Brain microvascular endothelial cell (primary cell): Measurements from ENCODE around the gene TPPP.
"Not testable (repeated sequence)": the region's sequence is repeated elsewhere in the genome, so short reads cannot be mapped to it uniquely, and the experiment has no call there.

ENCODE experiments used
- DNase-seq: peaks from one replicate; pipeline ENCODE4 v3.0.0-alpha.2; 2020
- H3K27ac ChIP-seq: fragments of 250-450 bp; sonication (Bioruptor Pico); 2 replicates; pipeline ENCODE4 v1.5.1; 2020; ENCODE audit warnings: mild to moderate bottlenecking, moderate library complexity
- H3K27me3 ChIP-seq: fragments of 250-450 bp; sonication (Bioruptor Pico); replicated peaks from 2 replicates; pipeline ENCODE4 v1.5.1; 2020; ENCODE audit warnings: mild to moderate bottlenecking
- H3K36me3 ChIP-seq: fragments of 250-450 bp; sonication (Bioruptor Pico); replicated peaks from 2 replicates; pipeline ENCODE4 v1.5.1; 2020; ENCODE audit warnings: mild to moderate bottlenecking
- H3K4me3 ChIP-seq: 2 replicates; pipeline ENCODE4 v1.5.1; 2011; ENCODE audit warnings: low read depth, mild to moderate bottlenecking, control low read depth, low read length, moderate library complexity
- in situ Hi-C: cut with HindIII; loops from 2 replicates; pipeline ENCODE4 v1.10.0; 2017; ENCODE audit warnings: low sequenced_read_pairs, low pct_ligation_motif_present
- TF ChIP-seq, protein P1 (sequence below): IDR thresholded peaks from 2 replicates; pipeline ENCODE4 v1.5.1; 2011; ENCODE audit warnings: low read depth, mild to moderate bottlenecking, moderate library complexity, low read length, control low read depth, inconsistent platforms; ENCODE audit errors: missing control alignments

TPPP gene

DNA sequence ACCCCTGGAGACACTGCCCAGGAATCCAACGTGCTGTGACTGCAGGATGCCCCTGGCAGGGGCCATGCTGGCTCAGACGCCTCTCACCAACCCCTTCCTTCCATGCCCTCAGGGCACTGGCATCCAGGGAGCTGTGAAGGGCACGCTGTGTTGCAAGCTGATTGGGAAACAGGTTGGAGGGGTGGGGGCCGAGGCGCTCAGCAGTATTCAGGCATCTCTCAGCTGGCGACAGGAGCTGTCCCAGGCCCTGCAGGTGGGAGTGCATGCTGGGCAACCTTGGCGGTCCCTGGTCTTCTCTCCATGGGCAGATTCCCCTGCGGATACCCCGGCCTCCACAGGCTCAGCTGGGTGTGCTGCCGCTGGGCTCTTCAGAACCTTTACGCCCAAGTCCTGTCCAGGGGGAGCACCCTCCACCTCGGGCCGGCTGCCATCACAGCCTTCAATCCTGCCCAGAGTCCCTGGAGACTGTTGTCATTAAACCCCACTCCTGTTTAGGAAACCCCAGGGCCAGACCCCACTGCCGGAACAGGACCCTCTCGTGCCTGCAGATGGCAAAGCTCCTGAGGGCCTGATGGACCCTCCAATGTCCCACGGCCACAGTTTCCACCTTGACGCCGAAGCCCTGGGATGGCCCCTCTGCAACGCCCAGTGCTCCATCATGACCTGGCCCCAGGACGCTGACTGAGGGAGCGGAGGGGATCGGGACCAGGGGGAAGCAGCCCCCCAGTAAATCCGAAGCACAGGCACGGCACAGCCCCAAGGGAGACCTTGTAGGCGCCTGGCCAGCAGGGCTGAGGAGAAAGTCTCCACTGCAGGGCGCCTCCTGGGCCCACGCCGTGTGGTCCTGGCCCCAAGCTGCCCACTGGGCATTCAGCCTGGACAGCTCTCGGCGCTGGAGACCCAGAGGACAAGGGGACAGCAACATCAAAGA is 9.3 kb downstream of the TPPP start:
- no peak for DNase-seq
- TF ChIP-seq, protein P1, sequence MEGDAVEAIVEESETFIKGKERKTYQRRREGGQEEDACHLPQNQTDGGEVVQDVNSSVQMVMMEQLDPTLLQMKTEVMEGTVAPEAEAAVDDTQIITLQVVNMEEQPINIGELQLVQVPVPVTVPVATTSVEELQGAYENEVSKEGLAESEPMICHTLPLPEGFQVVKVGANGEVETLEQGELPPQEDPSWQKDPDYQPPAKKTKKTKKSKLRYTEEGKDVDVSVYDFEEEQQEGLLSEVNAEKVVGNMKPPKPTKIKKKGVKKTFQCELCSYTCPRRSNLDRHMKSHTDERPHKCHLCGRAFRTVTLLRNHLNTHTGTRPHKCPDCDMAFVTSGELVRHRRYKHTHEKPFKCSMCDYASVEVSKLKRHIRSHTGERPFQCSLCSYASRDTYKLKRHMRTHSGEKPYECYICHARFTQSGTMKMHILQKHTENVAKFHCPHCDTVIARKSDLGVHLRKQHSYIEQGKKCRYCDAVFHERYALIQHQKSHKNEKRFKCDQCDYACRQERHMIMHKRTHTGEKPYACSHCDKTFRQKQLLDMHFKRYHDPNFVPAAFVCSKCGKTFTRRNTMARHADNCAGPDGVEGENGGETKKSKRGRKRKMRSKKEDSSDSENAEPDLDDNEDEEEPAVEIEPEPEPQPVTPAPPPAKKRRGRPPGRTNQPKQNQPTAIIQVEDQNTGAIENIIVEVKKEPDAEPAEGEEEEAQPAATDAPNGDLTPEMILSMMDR, result no peak
- no peaks in the 10 kb centered on the region for H3K36me3 ChIP-seq
- in situ Hi-C loops, result no loop called here
- H3K27me3 ChIP-seq, result no peaks in the 10 kb centered on the region
- H3K27ac ChIP-seq, result no peak overlapping the region
- H3K4me3 ChIP-seq, result no peak overlapping the region

DNA sequence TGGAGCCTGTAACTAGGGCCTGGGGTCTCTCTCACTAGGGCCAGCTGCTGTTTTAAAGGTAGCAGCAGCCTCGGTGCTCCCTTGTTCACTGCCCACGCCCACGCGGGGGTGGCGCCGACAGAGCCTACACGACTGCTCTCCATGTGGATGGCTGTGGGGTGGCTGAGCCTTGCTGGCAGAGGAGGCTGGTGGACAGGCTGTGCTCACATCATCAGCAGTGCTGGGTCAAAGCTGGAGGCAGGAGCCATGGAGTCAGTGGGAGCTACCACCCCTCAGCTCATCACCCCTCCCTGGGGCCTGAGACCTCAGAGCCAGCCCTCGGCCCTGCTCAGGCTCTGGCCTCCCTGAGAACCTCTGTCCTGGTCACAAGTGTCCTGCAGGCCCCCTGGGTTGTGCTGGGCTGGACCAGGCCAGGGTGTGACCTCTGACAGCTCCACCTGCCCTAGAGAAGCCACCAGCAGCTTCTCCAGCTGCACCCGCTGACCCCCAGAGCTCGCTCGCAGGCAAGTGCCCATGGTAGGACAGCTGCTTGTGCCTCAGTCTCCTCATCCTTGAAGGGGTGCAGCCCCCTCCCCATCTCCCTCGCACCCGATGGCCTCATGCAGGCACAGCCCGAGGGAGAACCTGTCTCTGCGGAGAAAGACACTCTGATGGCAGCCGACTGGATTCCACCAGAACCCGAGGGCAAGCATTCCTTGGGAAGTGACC is 10.3 kb downstream of the TPPP start:
- DNase-seq, H3K36me3 ChIP-seq, in situ Hi-C loops: not testable (repeated sequence)

DNA sequence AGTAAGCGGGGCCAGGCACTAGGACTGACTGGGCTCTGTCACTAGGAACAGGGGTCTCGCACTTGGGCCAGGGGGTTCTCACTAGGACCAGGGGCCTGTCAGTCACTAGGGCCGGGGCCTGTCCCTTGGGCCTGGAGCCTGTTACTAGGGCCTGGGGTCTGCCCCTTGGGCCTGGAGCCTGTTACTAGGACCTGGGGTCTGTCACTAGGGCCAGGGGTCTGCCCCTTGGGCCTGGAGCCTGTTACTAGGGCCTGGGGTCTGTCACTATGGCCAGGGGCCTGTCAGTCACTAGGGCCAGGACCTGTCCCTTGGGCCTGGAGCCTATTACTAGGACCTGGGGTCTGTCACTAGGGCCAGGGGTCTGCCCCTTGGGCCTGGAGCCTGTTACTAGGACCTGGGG is 10.9 kb downstream of the TPPP start:
- H3K27me3 ChIP-seq, H3K36me3 ChIP-seq, DNase-seq, H3K4me3 ChIP-seq, in situ Hi-C loops, H3K27ac ChIP-seq: not testable (repeated sequence)

More for the DNA sequence above, 10.3 kb downstream of the TPPP start:
- H3K27me3 ChIP-seq, H3K27ac ChIP-seq, H3K4me3 ChIP-seq: not testable (repeated sequence)

DNA sequence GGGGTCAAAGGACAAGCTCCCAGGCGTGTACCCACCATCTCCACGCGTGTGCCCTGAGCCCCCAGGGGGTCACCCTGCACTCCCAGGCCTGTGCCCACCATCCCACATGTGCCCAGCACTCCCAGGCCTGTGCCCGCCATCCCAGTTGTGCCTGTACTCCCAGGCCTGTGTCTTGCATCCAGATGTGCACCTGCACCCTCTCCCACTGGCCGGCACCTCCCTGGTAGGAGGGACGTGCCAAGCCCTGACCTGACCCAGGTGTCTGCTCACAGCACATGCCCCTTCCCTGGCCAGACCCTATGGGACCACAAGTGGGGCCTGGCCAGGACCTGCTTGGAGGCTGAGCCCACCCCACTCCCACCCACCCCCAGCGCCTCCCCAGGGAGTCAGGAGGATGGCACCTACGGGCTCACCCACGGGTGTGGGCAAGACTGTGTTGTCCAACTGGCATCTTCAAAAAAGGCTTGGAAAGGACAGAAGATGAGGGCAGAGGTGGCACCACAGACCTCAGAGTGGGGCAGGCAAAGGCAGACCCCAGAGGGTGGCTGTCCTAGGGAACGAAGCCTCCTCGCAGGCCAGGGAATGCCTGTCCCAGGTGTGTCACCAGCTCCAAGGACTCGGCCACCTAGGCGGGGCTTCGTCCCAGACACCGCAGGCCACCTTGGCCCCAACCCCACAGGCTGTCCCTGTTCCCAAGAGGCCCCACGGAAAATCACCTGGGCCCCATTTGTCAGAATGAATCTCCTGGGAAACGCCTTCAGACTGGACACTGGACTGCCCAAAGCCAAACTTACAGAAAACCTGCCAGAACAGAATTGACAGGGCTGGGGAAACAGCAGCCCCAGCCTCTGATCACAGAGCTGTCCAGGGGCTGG is 11.6 kb downstream of the TPPP start:
- DNase-seq, in situ Hi-C loops: not testable (repeated sequence)

DNA sequence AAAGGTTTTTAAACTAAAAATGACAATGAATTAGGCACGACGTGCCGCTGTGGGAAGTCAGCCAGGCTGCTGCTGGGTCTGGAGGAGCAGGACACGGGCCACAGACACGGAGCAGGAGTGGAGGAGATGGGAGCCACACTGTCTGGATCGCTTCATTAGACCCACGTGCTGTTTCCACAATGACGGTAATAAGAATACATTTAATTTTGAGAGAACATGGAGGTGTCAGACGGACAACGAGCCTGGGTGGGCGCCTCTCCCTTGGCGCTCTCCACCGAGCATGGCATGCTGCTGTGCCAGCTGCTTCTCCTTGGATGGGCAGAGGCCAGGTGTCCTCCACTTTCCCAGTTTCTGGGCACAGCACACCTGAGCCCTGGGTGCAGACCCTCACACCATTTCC is 12.3 kb downstream of the TPPP start:
- H3K27ac ChIP-seq, DNase-seq, H3K27me3 ChIP-seq, H3K4me3 ChIP-seq, H3K36me3 ChIP-seq, in situ Hi-C loops: not testable (repeated sequence)

More for the DNA sequence above, 11.6 kb downstream of the TPPP start:
- not testable (repeated sequence) for H3K27ac ChIP-seq, H3K4me3 ChIP-seq, H3K27me3 ChIP-seq, H3K36me3 ChIP-seq

DNA sequence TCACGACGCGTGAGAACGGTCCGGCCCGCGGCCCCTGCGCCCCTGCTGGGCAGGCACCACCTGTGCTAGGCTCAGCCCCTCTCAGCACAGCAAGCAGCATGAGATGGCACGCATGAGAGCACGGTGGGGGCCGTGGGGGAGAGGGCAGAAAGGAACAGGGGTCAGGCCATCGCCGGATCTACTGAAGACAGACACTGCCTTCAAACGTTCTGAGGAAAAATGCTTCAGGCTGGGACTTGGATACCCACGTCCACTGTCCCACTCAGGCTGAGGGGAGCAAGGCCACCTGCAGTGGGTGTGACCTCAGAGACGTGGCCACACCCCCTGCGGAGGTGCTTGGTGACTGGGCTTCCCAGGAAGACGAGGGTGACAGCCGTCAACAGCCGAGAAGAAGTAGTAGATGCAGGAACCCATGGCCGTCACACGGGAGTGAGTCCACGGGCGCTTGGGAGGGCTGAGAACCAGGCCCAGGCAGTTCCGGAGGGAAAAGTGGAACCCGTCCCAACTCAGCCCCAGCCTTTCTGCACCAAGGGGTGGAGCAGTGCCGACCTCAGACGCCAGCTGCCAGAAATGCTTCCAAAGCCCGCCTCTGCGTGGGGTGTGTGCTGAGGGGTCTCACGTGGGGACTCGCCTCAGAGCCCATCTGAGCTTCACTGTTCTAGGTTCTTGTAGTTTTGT is 12.9 kb downstream of the TPPP start:
- in situ Hi-C loops, H3K4me3 ChIP-seq, H3K27me3 ChIP-seq, DNase-seq, H3K36me3 ChIP-seq, H3K27ac ChIP-seq: not testable (repeated sequence)

DNA sequence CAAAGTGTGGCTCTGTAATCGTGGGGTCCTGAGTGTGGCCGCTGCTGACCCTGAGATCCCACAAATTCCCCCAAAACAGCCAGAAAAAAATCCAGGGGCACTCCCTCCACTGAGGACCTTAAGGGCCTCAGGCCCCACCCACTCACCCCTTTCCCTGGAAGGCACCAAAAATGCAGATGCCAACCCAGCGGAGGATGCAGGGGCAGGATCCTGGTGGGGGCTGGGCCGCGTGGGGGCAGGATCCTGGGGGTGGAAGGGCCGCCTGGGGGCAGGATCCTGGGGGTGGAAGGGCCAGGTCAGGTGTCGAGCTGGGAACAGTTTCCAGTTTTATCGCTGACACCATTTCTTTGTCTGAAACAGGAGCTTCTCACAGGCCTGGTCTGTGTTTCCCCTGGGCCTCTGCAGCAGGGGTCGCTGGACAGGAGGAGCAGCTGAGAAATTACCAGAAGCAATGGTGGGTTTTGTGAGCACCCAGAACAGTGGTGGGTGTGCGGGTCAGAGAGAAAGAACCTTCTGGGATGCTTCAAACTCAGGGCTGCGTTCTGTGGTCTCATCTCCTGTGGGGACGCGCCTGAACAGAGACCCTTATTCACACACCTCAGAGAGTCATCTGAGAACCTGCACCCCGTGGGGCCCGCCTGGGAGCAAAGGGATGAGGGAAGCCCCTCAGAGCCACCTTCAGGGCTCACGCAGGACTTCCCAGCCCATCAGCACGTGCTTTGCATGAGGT is 13.8 kb downstream of the TPPP start:
- DNase-seq, H3K4me3 ChIP-seq, H3K27ac ChIP-seq, H3K27me3 ChIP-seq, in situ Hi-C loops, H3K36me3 ChIP-seq: not testable (repeated sequence)

DNA sequence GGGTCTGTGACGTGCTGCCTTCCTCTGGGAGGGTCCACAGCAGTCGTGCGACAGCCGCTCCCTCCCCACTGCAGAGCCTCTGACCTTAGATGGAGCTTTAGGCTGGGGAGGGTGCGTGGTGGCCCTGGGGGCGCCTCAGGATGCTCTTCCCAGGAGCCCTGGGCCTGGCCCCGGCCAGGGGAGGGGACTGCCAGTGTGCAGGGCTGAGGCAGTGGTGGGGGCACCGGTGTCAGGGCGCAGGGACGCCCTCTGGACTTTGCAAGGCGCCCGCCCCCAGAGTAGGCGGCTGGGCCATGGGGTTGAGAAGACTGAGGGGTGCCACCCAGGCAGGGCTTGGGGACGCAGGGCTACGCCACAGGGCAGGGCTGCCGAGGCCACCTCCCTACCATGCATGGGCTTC is 14.6 kb downstream of the TPPP start:
- in situ Hi-C loops, H3K36me3 ChIP-seq, H3K27me3 ChIP-seq, H3K27ac ChIP-seq, DNase-seq, H3K4me3 ChIP-seq: not testable (repeated sequence)
